GM21423 (cell line): ENCODE measurements around the gene MFAP4.

Source experiments
- ATAC-seq: cut with Tn5 transposase; IDR thresholded peaks from one replicate; pipeline ENCODE4 v1.9.1; 2021; ENCODE audit warnings: mild to moderate bottlenecking, moderate library complexity; ENCODE audit not compliant: unreplicated experiment

MFAP4 gene

DNA sequence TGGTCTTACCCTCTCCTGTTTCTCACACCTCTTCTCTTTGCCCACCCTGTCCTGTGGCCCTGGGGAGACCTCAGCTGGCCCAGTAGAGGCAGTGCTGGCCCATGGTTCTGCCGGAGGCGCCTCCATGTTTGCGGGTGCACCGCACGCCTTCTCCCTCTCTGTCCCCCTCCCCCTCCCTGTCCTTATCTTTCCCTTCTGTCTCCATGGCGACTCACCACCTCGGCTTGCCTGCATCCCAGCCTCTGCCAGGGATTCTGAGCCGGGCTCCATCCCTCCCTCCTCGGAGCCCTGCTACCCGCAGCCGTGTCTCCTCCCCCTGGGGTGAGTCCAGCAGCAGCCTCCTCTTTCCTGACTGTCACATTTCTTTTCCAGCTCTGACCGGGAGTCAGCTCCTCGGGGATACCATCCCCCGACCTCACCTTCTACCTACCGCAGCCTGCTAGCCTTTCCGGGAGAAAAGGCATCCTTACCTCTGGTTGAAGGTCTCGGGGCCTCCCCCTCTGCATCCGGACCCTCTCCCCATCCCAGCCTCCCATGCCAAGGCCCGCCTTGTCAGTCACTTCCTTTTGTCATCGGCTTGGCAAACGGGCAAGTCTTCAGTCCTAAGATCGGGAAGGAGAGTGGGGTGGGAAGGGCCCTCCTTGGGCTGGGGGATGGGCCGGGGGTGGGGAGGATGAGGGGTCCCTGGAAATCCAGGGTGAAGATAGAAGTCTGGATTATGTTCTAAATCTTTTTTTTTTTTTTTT, 24.1 kb upstream of the MFAP4 start, which contains the start of gene RNF112:
TSS of gene RNF112 (plus strand) at position 358 of the 746 bp plus-strand sequence. CDS start at position 535, 177 bp downstream.
- no peak for ATAC-seq

DNA sequence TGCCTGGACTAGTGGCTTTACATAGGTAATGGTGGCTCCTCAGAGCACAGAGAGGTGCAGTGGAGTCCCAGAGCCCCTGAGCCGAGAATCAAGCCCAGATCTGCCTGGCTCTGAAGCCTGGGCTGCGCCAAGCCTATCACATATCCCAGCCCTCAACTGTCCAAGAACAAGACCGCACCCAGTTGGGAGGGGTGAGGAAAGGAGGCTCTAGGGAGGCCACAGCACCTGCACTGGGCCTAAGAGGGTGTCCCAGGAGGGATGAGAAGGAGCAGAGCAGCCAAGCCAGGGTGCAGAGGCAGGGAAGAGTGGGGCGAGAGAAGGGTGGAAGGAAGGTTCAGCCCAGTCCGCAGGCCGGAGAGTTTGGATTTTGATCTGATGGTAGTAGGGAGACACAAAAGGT, 23.1 kb upstream of the MFAP4 start:
- ATAC-seq = no peak

- ATAC-seq = no peak
Observed at GRCh38 chr17:19409509-19409908, 22.5 kb upstream of the MFAP4 start.

DNA sequence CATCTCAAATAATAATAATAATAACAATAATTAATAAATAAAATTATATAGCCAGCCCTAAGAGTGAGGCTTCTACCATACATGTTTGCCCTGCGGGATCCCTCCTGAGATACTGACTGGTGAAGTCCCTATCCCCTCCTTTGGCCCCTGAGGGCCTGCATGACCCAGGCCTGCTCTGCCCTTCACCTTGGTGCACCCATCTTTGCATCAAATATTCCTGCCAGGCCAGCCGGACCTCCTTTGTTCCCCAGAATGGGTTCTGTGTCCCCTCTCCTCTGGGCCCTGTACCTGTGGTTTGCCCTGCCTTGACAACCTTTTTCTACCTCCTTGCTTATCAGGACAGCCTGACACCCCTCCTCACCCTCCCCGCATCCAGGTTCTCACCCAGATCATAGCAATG, 22.1 kb upstream of the MFAP4 start:
- ATAC-seq = no peak

DNA sequence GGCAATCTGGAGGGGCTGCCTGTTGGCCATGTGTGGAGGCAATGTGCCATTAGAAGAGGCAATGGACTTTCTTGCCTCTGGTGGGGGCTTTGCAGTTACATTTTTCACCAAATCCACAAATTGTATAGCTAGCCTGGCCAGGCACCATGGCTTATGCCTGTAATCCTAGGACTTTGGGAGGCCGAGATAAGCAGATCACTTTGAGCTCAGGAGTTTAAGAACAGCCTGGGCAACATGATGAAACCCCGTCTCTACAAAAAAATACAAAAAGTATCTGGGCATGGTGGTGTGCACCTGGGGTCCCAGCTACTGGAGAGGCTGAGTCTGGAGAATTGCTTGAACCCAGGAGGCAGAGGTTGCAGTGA, 21.3 kb upstream of the MFAP4 start:
- ATAC-seq = no peak

- no peak for ATAC-seq
Observed at GRCh38 chr17:19407601-19408345, 20.8 kb upstream of the MFAP4 start.

DNA sequence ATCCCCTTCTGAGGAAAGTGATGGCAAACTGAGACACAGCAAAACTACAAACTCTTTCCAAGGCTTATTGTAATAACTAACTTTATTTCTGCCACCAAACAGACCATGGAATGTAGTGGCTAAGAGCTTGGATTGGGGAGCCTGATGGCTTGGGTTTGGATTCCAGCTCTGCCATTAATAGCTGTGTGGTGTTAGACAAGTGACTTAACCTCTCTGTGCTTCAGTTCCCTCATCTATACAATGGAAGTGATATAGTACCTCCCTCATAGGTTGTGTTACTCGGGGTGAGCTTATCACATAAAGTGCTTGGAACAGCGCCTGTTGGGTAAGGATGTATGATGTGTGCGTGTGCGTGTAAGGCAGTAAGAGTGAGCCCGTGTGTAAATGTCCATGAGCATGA, 18.1 kb upstream of the MFAP4 start:
- ATAC-seq = no peak

DNA sequence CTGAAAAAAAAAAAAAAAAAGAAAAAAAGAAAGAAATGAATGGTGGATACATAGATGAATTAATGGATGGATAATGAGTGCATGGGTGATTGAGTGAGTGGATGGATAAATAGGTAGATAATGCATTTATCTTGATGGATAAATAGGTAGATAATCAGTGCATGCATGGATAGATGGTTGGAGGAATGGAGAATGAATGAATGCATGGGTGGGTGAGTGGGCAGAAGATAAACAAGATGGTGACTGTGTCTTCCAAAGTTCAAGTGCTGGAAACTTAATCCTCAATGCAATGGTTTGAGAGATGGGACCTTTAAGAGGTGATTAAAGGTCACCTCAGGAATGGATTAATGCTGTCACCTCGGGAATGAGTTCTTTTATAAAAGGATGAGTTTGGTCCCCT, 17.3 kb upstream of the MFAP4 start:
- no peak for ATAC-seq

- ATAC-seq = no peak
Observed at GRCh38 chr17:19403021-19403420, 16.0 kb upstream of the MFAP4 start.

DNA sequence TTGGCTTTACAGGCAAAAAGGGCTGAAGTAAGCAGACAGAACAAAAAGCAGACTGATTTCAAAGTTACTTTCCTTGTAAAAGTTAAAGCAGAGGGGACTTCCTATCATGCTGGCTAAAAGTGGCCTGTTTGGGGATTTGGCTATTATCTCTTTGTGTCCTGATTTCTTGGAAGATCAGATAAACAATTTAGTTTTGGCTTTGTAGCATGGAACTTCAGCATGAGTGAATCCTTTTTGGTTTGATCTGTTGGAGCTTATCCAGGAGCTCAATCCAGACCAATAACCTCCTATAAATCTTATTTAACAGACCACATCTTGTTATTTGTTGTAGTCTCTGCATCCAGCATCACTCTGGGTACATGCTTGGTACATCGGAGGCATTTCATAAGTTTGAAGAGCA, 15.2 kb upstream of the MFAP4 start:
- no peak for ATAC-seq

DNA sequence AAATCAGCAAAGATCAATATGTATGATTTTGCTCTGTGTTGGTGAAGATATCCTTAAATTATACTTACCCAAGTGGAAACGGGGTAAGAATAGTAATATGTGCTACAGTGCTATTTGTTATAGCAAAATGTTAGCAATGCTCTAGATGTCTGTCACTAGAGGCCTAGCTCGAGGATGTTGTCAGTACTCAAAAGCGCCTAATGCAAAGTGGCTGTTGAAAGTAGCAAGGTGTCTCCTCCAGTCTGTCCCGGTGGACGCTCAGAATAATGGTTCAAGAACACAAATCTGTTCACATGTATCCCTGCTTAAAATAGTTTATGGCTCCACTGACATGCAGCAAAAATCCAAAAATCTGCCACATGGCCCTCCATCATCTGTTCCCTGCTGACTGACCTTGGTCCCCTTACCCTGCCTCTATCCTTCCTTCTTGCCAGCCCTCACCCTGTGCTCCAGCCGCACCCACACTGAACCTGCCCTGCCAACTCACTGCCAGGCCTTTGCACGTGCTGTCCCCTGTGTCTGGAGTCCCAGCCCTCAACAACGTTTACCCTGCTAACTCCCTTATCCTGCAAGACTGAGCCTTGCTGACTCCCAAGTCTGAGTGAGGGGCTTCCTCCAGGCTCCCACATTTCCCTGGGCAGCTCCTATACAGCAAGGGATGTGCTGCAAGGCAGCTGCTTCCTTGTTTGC, 14.5 kb upstream of the MFAP4 start:
- no peak for ATAC-seq

DNA sequence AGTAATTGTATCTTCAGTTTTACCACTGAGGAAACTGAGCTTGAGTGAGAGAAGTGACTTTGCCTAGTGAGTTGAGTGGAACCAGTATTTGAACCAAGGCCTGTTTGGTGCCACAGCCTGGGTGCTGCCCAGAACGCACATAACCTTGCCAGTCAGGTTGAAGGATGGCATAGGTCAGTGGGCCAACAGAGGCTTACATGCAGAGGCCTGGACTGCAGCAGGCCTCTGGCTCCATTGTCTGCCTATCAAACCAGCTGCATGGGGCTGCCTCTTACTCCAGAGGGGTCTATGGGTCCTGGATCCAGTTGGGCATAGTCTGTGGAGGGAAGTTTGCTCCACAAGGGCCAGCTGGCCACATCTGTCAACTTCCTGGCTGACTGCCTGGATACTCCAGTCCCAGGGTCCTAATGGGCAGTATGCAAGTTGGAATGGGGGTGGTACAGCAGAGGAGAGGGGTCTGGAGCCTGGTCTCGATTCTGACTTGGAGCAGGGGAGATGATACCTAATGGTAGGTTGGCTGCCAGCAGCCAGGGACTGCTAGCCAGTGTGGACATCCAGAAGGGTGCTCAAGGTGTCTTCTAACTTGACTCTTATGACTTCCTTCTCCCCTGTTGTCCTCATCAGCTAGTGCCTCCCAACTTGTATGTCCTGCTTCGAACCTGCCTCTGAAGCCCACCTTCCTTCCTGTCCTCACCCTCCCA, 12.9 kb upstream of the MFAP4 start:
- no peak for ATAC-seq

DNA sequence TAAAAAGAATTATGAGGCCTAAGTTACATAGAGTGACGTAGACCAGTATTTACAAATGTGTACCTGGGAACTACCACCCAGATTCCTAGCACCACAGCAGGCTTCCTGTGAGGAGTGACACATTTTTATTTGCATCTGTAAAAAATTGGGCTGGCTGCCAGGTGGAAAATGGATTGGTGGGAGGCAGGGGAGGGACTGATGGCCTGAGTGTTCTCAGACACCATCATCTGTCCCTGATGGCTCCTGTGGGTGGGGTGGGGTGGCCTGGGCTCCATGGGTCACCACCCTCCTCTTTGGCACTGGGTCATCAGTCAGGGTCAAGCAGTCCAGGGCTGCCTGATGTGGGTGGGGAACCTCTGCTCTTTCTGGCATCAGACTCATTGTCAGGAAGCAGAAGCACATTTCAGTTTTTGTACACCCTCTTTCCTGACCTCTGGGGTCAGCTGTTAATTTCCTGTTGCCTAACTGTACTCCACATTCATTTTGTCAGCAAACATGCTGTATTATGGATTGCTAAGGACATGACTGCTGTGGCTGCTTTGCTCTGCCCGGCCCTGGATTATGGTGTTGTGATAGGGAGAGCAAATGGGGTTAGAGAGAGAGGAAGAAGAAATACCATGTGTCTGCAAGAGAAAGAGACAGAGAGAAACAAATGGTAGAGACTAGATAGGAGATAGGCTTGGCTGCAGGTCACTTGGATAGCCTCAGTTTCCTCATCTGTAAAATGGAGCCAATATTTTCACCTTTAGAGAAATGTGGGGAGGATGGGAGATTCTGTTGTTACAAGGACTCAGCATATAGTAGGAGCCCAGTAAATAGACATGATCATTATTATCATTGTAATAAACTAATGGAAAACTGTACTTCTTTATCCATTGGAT, 11.6 kb upstream of the MFAP4 start:
- no peak for ATAC-seq

DNA sequence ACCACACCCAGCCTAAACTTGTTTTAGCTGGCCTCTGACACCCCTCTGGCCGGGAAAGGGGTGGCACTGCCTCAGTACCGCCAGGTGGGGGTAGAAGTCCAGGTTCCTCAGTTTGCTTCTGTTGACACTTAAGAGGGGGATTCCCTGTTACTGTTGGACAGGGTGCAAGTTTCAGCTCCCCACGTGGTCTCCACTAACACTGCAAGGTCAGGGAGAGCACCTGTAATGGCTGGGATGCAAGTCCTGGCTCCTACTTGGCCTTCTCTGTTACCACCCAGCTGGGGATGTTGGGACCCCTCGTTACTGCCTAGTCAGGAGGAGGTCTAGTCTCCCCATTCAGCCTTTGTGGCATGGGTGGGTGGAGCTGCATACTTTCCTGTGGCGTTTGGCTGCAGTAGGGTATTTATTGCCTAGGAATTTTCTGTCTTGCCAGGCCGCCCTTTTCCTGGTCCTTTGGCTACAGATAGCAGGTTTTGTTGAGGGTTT, 10.6 kb upstream of the MFAP4 start:
- no peak for ATAC-seq

GRCh38 chr17:19392303-19392702, 5.3 kb upstream of the MFAP4 start:
- no peak for ATAC-seq

- no peak for ATAC-seq
Observed at GRCh38 chr17:19391432-19391831, 4.4 kb upstream of the MFAP4 start.

GRCh38 chr17:19390951-19391350, 4.0 kb upstream of the MFAP4 start:
- no peak for ATAC-seq

DNA sequence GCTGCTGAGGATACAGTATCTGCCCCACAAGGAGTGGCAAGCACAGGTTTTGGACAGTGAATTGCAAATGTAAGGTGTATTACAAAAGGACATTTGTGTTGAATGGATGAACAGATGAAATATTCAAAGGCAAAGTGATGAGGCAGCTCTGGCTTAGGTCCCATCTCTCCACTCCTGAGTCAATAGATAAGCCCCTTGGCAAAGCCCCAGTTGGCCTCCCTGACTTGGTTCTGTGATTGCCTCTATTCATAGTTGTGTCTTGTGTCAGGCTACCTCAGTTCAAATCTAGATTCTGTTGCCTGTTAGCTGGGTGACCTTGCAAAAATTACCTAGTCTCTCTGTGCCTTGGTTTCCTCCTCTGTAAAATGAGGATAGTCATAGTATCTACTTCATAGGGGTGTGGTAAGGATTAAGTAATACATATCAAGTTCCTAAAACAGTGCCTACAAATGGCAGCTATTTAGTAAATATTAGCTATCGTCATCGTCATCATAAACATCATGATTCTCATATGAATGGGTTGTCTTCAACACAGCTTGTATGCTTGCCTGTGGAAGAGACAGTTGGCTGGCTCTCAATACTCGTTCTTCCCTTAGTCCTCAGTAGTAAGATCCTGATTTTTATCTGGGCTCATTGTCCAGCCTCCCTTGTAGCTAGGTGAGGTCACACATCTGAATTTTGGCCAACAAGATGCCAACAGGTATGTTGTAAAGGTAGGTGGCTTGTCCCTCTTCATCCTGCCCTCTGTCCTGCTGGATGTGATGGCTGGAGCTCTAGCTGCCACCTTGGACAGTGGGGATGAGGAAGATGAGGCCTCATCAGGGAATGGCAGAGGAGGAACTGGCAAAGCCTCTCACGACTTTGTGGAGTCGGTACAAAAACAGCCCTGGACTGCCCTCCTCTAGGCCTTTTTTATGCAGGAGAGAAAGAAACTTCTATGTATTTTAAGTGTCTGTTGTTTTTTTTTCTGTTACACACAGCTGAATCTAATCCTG, 2.1 kb upstream of the MFAP4 start:
- no peak for ATAC-seq

GRCh38 chr17:19387921-19388521, 1.0 kb upstream of the MFAP4 start:
- ATAC-seq = no peak
